DND-41 (cell line): ENCODE data around the gene C14orf39.

Experiments
- ATAC-seq: fragments of 200-7000 bp; cut with Tn5 transposase; 3 replicates; pipeline ENCODE4 v1.9.1; 2021; ENCODE audit warnings: low read depth; ENCODE audit not compliant: insufficient read depth
- DNase-seq: peaks from one replicate; pipeline ENCODE4 v3.0.0-alpha.2; 2020
- H2AFZ ChIP-seq: 2 replicates; pipeline ENCODE4 v1.6.0; 2012; ENCODE audit warnings: low read depth, low read length
- H3K27ac ChIP-seq: 2 replicates; pipeline ENCODE4 v1.5.1; 2012; ENCODE audit warnings: low read length, inconsistent platforms
- H3K27me3 ChIP-seq: fragments of 200-600 bp; sonication (generic); 2 replicates; pipeline ENCODE4 v1.6.0; 2012; ENCODE audit warnings: low read length, mild to moderate bottlenecking, inconsistent platforms; ENCODE audit not compliant: insufficient read depth, poor library complexity
- H3K36me3 ChIP-seq: 2 replicates; pipeline ENCODE4 v1.5.1; 2012; ENCODE audit warnings: low read length, inconsistent platforms; ENCODE audit not compliant: insufficient read depth
- H3K4me1 ChIP-seq: 2 replicates; pipeline ENCODE4 v1.5.1; 2012; ENCODE audit warnings: mild to moderate bottlenecking, low read length; ENCODE audit not compliant: insufficient read depth
- H3K4me2 ChIP-seq: 2 replicates; pipeline ENCODE4 v1.6.0; 2012; ENCODE audit warnings: mild to moderate bottlenecking, moderate library complexity, low read length, inconsistent platforms; ENCODE audit not compliant: insufficient read depth
- H3K4me3 ChIP-seq, 2 experiments: fragments of 200-600 bp in 1 of 2; shearing (Covaris generic) in 1 of 2; 2 replicates each; pipeline ENCODE4 v1.5.1; 2012 to 2016; ENCODE audit warnings: inconsistent platforms in 2 of 2, low read length in 2 of 2, mild to moderate bottlenecking in 2 of 2, low read depth in 1 of 2, moderate library complexity in 1 of 2
- H3K79me2 ChIP-seq: 2 replicates; pipeline ENCODE4 v1.6.0; 2012; ENCODE audit warnings: low read length, inconsistent platforms; ENCODE audit not compliant: insufficient read depth
- H3K9ac ChIP-seq: 2 replicates; pipeline ENCODE4 v1.6.0; 2012; ENCODE audit warnings: low read depth, mild to moderate bottlenecking, inconsistent platforms, low read length, moderate library complexity
- H3K9me3 ChIP-seq: 2 replicates; pipeline ENCODE4 v1.5.1; 2012; ENCODE audit warnings: low read length, moderate library complexity, mild to moderate bottlenecking, inconsistent platforms; ENCODE audit not compliant: insufficient read depth, severe bottlenecking
- H4K20me1 ChIP-seq: 2 replicates; pipeline ENCODE4 v1.6.0; 2012; ENCODE audit warnings: low read length; ENCODE audit not compliant: insufficient read depth
- CTCF ChIP-seq: IDR thresholded peaks from 2 replicates; pipeline ENCODE4 v1.5.1; 2012; ENCODE audit warnings: borderline replicate concordance, low read length, moderate library complexity, mild to moderate bottlenecking; ENCODE audit not compliant: poor library complexity, severe bottlenecking; ENCODE audit errors: extremely low read depth
- EZH2 ChIP-seq: IDR thresholded peaks from 3 replicates; pipeline ENCODE4 v1.6.1; 2012; ENCODE audit warnings: borderline replicate concordance, low read depth, mild to moderate bottlenecking, moderate library complexity, low read length, inconsistent platforms; ENCODE audit not compliant: severe bottlenecking

Gene C14orf39

DNA sequence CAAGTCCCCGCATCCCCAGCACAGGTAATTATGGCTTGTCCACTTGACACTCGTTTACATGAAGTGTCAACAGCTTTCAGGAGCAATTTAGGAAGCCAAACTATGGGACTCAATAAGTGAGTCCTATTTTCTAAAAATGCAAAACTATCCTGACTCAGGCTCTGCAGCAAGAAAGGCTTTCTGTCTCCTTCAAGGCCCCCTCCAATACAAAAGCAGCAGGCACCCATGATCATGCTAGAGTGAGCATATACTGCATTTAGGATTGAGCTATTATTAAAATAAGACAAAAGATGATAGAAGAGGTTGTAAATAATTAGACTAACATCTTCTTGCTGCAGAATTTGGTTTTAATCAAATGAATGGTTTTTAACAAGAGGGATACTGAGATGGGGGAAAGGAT is 26.3 kb upstream of the C14orf39 start:
- ATAC-seq (no peak), DNase-seq (no peak)
- Histone ChIP-seq H3K4me1 (no peaks in the 10 kb centered on the region), H3K36me3 (no peaks in the 10 kb centered on the region), H3K4me3 (no peak overlapping the region), H3K27ac (no peak overlapping the region), H3K9ac (no peak overlapping the region), H3K27me3 (no peaks in the 10 kb centered on the region), H3K79me2 (no peaks in the 10 kb centered on the region), H2AFZ (no peak overlapping the region), H3K4me2 (no peak overlapping the region), H4K20me1 (no peaks in the 10 kb centered on the region), H3K9me3 (no peaks in the 10 kb centered on the region)
- TF ChIP-seq CTCF = no peak
- TF ChIP-seq EZH2 = no peak

DNA sequence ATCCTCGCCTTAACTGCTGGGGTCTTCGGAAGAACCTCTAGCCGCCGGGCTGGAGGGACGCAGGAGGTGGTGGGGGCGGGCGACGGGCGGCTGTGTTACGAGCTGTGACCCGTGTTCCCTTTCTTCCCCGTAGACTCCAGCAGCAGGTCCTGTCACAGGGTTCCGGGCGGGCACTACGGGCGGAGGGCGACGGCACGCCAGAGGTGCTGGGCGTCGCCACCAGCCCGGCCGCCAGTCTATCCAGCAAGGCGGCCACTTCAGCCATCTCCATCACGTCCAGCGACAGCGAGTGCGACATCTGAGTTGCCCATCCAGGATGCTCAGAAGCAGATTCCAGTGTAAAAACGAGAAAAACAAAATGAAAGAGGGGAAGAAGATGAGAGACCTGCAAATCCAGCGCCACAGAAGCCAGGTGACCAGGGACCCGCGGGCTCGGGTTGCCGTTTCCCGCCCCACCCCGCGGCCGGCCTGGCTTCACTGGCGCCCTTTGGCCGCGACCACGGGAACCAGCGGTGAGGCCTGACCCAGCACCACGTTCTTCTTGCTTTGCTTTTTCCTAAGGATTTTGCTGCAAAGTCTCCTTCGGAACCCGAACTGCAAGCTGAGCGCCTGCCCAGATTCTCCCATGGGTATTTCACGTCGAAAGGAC is 25.2 kb upstream of the C14orf39 start:
- ATAC-seq = no peak
- H3K27me3 ChIP-seq = no peaks in the 10 kb centered on the region
- no peak overlapping the region for H3K27ac ChIP-seq
- no peaks in the 10 kb centered on the region for H3K9me3 ChIP-seq
- no peak overlapping the region for H3K9ac ChIP-seq
- H2AFZ ChIP-seq = no peak overlapping the region
- no peaks in the 10 kb centered on the region for H3K36me3 ChIP-seq
- no peak for DNase-seq
- no peaks in the 10 kb centered on the region for H3K4me1 ChIP-seq
- no peak overlapping the region for H3K4me2 ChIP-seq
- H3K4me3 ChIP-seq = no peak overlapping the region
- TF ChIP-seq EZH2 = no peak
- no peak for TF ChIP-seq CTCF
- H4K20me1 ChIP-seq = no peaks in the 10 kb centered on the region
- H3K79me2 ChIP-seq = no peaks in the 10 kb centered on the region

- Histone ChIP-seq H3K4me3 (no peak overlapping the region), H3K4me2 (no peak overlapping the region), H3K36me3 (no peaks in the 10 kb centered on the region), H2AFZ (no peak overlapping the region), H3K27ac (no peak overlapping the region), H3K27me3 (no peaks in the 10 kb centered on the region), H3K9ac (no peak overlapping the region), H3K4me1 (no peaks in the 10 kb centered on the region), H3K9me3 (no peaks in the 10 kb centered on the region), H4K20me1 (no peaks in the 10 kb centered on the region), H3K79me2 (no peaks in the 10 kb centered on the region)
- ATAC-seq (no peak), DNase-seq (no peak)
- TF ChIP-seq EZH2 = no peak
- no peak for TF ChIP-seq CTCF
Observed at GRCh38 chr14:60510254-60510950, 24.5 kb upstream of the C14orf39 start.
